Activated CD8-positive, alpha-beta T cell treated with anti-CD3 and anti-CD28 coated beads, Interleukin-2, amount 10 ng/mL, durations not matched to agents 7 days and 5 days (primary cell): ENCODE data around the gene GABRA4. TPM values are rescaled to one million over a fixed set of nuclear protein-coding genes. Genes with fewer than 3 reads are reported as not detected.

Source experiments
- ATAC-seq: fragments of 150-1000 bp; cut with Tn5 transposase; one replicate; pipeline ENCODE4 v1.10.0; 2021; ENCODE audit warnings: moderate library complexity
- CTCF ChIA-PET: fragments of 350-600 bp; sonication (Branson Sonifier 250); formaldehyde crosslinking; loops from one replicate; lab custom pipeline; 2021; ENCODE audit warnings: antibody characterized with exemption; lab: Charles Lee
- POLR2A ChIA-PET: fragments of 350-600 bp; sonication (Branson Sonifier 250); formaldehyde crosslinking; loops from one replicate; lab custom pipeline; 2021; ENCODE audit warnings: antibody characterized with exemption; lab: Charles Lee
- DNase-seq: peaks from one replicate; pipeline ENCODE4 v3.0.0-alpha.2; 2020
- H3K27ac Mint-ChIP-seq: one replicate; pipeline ENCODE4 v1.8.0; 2021; ENCODE audit warnings: mild to moderate bottlenecking, mixed read lengths
- H3K27me3 Mint-ChIP-seq: one replicate; pipeline ENCODE4 v1.8.0; 2021; ENCODE audit warnings: low read depth, mixed read lengths
- H3K36me3 Mint-ChIP-seq: one replicate; pipeline ENCODE4 v1.8.0; 2021; ENCODE audit warnings: low read depth, mixed read lengths
- H3K4me1 Mint-ChIP-seq: one replicate; pipeline ENCODE4 v1.8.0; 2021; ENCODE audit warnings: low read depth, mixed read lengths
- H3K4me3 Mint-ChIP-seq: one replicate; pipeline ENCODE4 v1.8.0; 2021; ENCODE audit warnings: mild to moderate bottlenecking, mixed read lengths
- H3K9me3 Mint-ChIP-seq: one replicate; pipeline ENCODE4 v1.8.0; 2022; ENCODE audit warnings: mixed read lengths; ENCODE audit not compliant: insufficient read depth
- total RNA-seq, 2 experiments: library from RNA; stranded (reverse); gene quantifications; one replicate each; pipeline ENCODE4 v1.2.3, GENCODE V29; 2021

Gene GABRA4
- total RNA-seq, 2 experiments from 2014 or later: not detected

- peak; percentile 19 for ATAC-seq
- ChIA-PET CTCF (interaction anchor here (1.0 to 2.0 kb wide), 4 partner anchors 26 to 475 kb away, joined by 4 to 5 read pairs (median 4); partner anchors contain the start of gene ATP10D), POLR2A (no interaction called here)
- DNase-seq: no peak
- H3K27me3 Mint-ChIP-seq: no peaks in the 10 kb centered on the region
- no peaks in the 10 kb centered on the region for H3K9me3 Mint-ChIP-seq
- peaks cover 14% of the 10 kb centered on the region for H3K36me3 Mint-ChIP-seq
- H3K27ac Mint-ChIP-seq: peak overlapping the region; percentile 76
- peak overlapping the region; percentile 44 for H3K4me3 Mint-ChIP-seq
- H3K4me1 Mint-ChIP-seq: peaks cover 16% of the 10 kb centered on the region
These were observed 17.0 kb upstream of the GABRA4 start for GRCh38 chr4:47010347-47010911.

GRCh38 chr4:47002580-47002979, 9.2 kb upstream of the GABRA4 start:
- Mint-ChIP-seq H3K4me1 (no peaks in the 10 kb centered on the region), H3K27ac (no peak overlapping the region), H3K9me3 (no peaks in the 10 kb centered on the region), H3K27me3 (peaks cover 15% of the 10 kb centered on the region), H3K4me3 (no peak overlapping the region), H3K36me3 (no peaks in the 10 kb centered on the region)
- POLR2A ChIA-PET: no interaction called here
- CTCF ChIA-PET: no interaction called here
- ATAC-seq (no peak), DNase-seq (no peak)

GRCh38 chr4:47000406-47000805, 7.0 kb upstream of the GABRA4 start:
- ChIA-PET CTCF (no interaction called here), POLR2A (no interaction called here)
- no peak for DNase-seq
- H3K9me3 Mint-ChIP-seq: no peaks in the 10 kb centered on the region
- no peaks in the 10 kb centered on the region for H3K4me1 Mint-ChIP-seq
- no peak overlapping the region for H3K27ac Mint-ChIP-seq
- no peaks in the 10 kb centered on the region for H3K36me3 Mint-ChIP-seq
- no peak overlapping the region for H3K4me3 Mint-ChIP-seq
- no peak for ATAC-seq
- H3K27me3 Mint-ChIP-seq: peaks cover 24% of the 10 kb centered on the region

DNA sequence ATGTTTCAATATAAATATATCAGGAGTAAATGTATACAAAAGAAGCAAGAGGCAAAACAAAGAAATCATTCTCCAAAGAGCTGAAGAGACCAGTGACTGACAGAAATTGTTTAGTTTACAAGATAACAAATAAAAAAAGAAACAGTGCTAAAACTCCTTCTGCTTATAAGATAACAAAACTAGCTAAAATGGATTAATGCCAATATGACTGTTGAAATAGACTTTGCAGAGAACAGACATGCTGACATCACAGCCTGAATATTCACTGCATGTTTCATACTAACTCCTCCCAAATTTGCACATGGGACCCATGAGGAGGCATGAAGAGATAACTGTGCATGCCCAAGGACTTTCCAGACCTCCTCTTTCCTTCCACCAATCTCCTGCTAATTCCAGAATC, 6.2 kb upstream of the GABRA4 start:
- ChIA-PET POLR2A (no interaction called here), CTCF (no interaction called here)
- H3K4me3 Mint-ChIP-seq: no peak overlapping the region
- no peaks in the 10 kb centered on the region for H3K36me3 Mint-ChIP-seq
- peaks cover 29% of the 10 kb centered on the region for H3K27me3 Mint-ChIP-seq
- ATAC-seq: no peak
- no peak for DNase-seq
- no peaks in the 10 kb centered on the region for H3K9me3 Mint-ChIP-seq
- no peaks in the 10 kb centered on the region for H3K4me1 Mint-ChIP-seq
- no peak overlapping the region for H3K27ac Mint-ChIP-seq

GRCh38 chr4:46994007-46994405, 625 bp upstream of the GABRA4 start:
- peak; percentile 30 for ATAC-seq
- CTCF ChIA-PET: no interaction called here
- Mint-ChIP-seq H3K4me3 (peak overlapping the region; percentile 61), H3K9me3 (no peaks in the 10 kb centered on the region), H3K27me3 (peaks cover 43% of the 10 kb centered on the region), H3K27ac (no peak overlapping the region), H3K36me3 (no peaks in the 10 kb centered on the region), H3K4me1 (peaks cover 12% of the 10 kb centered on the region)
- POLR2A ChIA-PET: no interaction called here
- no peak for DNase-seq

GRCh38 chr4:46992338-46992737, 1.0 kb downstream of the GABRA4 start:
- Mint-ChIP-seq H3K9me3 (no peaks in the 10 kb centered on the region), H3K27ac (no peak overlapping the region), H3K36me3 (no peaks in the 10 kb centered on the region), H3K27me3 (peaks cover 45% of the 10 kb centered on the region), H3K4me1 (peaks cover 12% of the 10 kb centered on the region), H3K4me3 (peak overlapping the region; percentile 3)
- ChIA-PET POLR2A (no interaction called here), CTCF (no interaction called here)
- ATAC-seq (no peak), DNase-seq (no peak)

DNA sequence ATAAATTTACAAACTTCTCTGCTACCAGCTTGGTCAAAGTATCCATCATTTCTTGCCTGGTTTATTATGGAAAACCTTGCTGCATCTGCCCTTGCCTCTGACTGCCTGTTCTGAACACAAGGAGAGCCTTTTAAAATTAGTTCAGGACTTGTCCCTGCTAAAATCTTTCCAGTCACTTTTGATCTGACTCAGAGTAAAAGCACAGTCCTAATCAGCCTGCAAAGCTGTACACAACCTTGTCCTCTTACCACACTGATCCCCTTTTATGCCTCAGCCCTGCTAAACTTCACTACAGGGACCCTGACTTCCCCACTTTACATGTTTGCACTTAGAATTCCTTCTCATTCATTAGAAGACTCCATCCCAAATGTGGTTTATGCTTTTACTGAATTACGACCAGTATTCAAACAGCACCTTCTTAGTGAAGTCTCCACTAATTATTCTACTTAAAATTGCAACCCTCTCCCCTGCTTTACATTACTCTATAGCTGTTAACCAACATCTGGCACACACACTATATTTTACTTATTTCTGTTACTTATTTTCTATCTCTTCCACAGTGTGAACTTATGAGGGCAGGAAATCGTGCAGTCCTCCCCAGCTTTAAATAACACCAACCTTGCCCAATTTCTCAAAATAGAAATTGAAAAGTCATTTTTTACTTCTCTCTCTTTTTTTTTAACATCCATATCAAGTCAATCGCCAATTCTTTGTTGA, 6.3 kb downstream of the GABRA4 start:
- ATAC-seq (no peak), DNase-seq (no peak)
- Mint-ChIP-seq H3K9me3 (no peaks in the 10 kb centered on the region), H3K27me3 (peaks cover 12% of the 10 kb centered on the region), H3K4me1 (no peaks in the 10 kb centered on the region), H3K36me3 (no peaks in the 10 kb centered on the region), H3K27ac (no peak overlapping the region), H3K4me3 (no peak overlapping the region)
- CTCF ChIA-PET: no interaction called here
- POLR2A ChIA-PET: no interaction called here

DNA sequence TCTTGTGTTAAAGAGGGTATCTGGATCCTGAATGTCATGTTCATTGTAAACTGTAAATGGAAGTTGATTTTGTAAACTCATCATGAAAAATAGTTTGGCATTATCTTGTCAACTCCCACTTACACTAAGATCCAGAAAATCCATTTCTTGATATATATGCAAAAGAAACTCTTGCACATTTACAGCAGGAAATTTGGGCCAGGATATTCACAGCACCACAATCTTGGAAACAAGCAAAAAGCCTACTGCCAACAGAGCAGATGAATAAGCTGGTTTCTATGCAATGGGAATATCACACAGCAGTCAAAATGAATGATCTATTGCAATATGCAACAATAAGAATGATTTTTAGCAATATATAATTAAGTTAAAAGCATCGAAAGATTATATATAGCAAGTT, 8.6 kb downstream of the GABRA4 start:
- ChIA-PET CTCF (no interaction called here), POLR2A (no interaction called here)
- ATAC-seq: no peak
- no peaks in the 10 kb centered on the region for H3K4me1 Mint-ChIP-seq
- H3K36me3 Mint-ChIP-seq: no peaks in the 10 kb centered on the region
- no peak overlapping the region for H3K4me3 Mint-ChIP-seq
- peaks cover 4% of the 10 kb centered on the region for H3K27me3 Mint-ChIP-seq
- no peaks in the 10 kb centered on the region for H3K9me3 Mint-ChIP-seq
- no peak for DNase-seq
- H3K27ac Mint-ChIP-seq: no peak overlapping the region

- Mint-ChIP-seq H3K9me3 (no peaks in the 10 kb centered on the region), H3K4me3 (no peak overlapping the region), H3K4me1 (no peaks in the 10 kb centered on the region), H3K27ac (no peak overlapping the region), H3K36me3 (no peaks in the 10 kb centered on the region), H3K27me3 (no peaks in the 10 kb centered on the region)
- ATAC-seq (no peak), DNase-seq (no peak)
- POLR2A ChIA-PET: interaction anchor here (0.7 kb wide), 1 partner anchor 11 kb away, joined by 5 read pairs; no protein-coding TSS in a partner anchor
- CTCF ChIA-PET: no interaction called here
These were observed 12.5 kb downstream of the GABRA4 start for GRCh38 chr4:46980851-46981250.

- DNase-seq (no peak), ATAC-seq (no peak)
- no peaks in the 10 kb centered on the region for H3K4me1 Mint-ChIP-seq
- H3K4me3 Mint-ChIP-seq: no peak overlapping the region
- H3K27ac Mint-ChIP-seq: no peak overlapping the region
- POLR2A ChIA-PET: no interaction called here
- no peaks in the 10 kb centered on the region for H3K36me3 Mint-ChIP-seq
- no peaks in the 10 kb centered on the region for H3K9me3 Mint-ChIP-seq
- H3K27me3 Mint-ChIP-seq: no peaks in the 10 kb centered on the region
- CTCF ChIA-PET: no interaction called here
These were observed 13.7 kb downstream of the GABRA4 start for GRCh38 chr4:46979726-46980125.

GRCh38 chr4:46979283-46979682, 14.1 kb downstream of the GABRA4 start:
- peaks cover 2% of the 10 kb centered on the region for H3K27me3 Mint-ChIP-seq
- H3K9me3 Mint-ChIP-seq: no peaks in the 10 kb centered on the region
- no peak for DNase-seq
- H3K36me3 Mint-ChIP-seq: no peaks in the 10 kb centered on the region
- H3K4me1 Mint-ChIP-seq: no peaks in the 10 kb centered on the region
- ATAC-seq: no peak
- H3K27ac Mint-ChIP-seq: no peak overlapping the region
- H3K4me3 Mint-ChIP-seq: no peak overlapping the region
- ChIA-PET CTCF (no interaction called here), POLR2A (no interaction called here)

DNA sequence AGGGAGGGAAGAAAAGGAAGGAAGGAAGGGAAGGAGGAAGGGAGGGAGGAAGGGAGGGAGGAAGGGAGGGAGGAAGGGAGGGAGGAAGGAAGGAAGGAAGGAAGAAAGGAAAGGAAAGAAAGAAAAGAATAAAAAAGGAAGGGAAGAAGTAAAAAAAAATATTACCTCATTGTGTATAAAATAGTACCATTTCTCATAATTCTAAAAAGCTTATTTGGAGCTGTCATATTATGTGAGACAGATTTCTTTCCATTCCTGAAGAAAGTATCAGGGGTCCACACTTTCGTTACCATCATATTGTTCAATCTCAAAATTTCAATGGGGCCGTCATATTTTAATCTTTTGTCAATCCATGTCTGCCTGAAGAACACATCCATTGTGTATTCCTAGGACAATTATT, 16.1 kb downstream of the GABRA4 start:
- no peaks in the 10 kb centered on the region for H3K4me1 Mint-ChIP-seq
- no peaks in the 10 kb centered on the region for H3K36me3 Mint-ChIP-seq
- ATAC-seq: no peak
- CTCF ChIA-PET: no interaction called here
- no peak overlapping the region for H3K4me3 Mint-ChIP-seq
- no peak for DNase-seq
- POLR2A ChIA-PET: no interaction called here
- H3K9me3 Mint-ChIP-seq: no peaks in the 10 kb centered on the region
- H3K27me3 Mint-ChIP-seq: peaks cover 4% of the 10 kb centered on the region
- no peak overlapping the region for H3K27ac Mint-ChIP-seq
